HG03280 (cell line): Measurements from ENCODE around the gene XPO5.
"Not testable (repeated sequence)": the region's sequence is repeated elsewhere in the genome, so short reads cannot be mapped to it uniquely, and the experiment has no call there.

Source experiments
- ATAC-seq: cut with Tn5 transposase; IDR thresholded peaks from one replicate; pipeline ENCODE4 v1.9.1; 2021; ENCODE audit warnings: mild to moderate bottlenecking, moderate library complexity; ENCODE audit not compliant: unreplicated experiment

The XPO5 gene

DNA sequence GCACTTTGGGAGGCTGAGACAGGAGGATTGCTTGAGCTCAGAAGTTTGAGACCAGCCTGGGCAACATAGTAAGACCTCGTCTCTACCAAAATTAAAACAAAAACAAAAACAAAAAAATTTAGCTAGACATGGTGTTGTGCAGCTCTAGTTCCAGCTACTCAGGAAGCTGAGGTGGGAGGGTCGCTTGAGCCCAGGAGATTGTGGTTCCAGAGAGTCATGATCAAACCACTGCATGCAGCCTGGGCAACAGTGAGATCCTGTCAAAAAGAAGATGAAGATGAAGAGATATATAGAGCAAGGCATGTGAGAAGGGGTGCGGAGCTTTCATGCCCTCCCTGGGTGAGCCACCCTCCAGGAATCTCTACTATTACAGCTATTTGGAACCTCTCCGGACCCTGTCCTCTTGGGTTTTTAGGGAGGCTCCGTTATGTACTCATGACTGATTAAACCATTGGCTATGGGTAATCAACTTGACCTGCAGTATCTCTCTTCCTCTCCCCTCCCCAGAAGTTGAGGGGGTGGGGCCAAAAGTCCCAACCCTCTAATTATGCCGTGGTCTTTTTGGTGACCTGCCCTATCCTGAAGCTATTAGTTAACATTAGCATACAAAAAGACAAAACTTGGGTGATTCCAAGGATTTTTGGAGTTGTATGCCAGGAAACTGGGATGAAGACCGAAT lies 9.2 kb upstream of the XPO5 start:
- ATAC-seq: no peak

DNA sequence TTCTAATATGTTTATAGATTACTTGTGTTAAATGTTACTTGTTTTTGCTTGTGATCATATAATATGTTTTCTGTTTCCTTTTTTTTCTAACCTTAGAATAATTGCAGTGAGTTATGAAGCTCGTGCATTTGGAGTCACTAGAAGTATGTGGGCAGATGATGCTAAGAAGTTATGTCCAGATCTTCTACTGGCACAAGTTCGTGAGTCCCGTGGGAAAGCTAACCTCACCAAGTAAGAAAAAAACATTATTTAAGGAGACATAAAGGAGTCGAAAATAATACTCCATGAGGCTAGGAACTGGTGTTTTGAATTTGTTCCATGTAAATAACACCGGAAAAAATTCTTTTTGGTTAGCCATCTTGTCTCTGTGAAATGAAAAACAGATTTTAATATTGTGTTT lies 7.1 kb upstream of the XPO5 start:
- no peak for ATAC-seq

GRCh38 chr6:43579171-43579570 lies 3.3 kb upstream of the XPO5 start:
- no peak for ATAC-seq

DNA sequence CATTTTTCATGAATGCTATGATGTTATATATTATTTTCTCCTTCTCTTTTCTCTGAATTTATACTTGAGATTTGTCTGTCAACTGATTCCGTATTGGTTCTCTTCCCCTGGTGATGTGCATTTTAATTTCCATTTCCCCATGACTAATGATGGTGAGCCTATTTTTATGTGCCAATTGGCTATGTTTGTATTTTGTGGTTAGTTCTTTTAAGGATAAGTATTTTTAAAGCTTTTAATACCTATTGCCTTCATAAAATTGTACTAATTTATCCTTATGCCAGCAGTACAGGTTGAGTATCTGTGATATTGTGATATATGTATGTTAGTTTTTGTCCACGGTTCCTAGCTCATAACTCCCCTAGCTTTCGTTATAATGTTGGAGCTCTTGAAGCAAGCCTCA lies 2.9 kb upstream of the XPO5 start:
- ATAC-seq: no peak

- no peak for ATAC-seq
Measured at GRCh38 chr6:43575105-43575771, 600 bp downstream of the XPO5 start.

DNA sequence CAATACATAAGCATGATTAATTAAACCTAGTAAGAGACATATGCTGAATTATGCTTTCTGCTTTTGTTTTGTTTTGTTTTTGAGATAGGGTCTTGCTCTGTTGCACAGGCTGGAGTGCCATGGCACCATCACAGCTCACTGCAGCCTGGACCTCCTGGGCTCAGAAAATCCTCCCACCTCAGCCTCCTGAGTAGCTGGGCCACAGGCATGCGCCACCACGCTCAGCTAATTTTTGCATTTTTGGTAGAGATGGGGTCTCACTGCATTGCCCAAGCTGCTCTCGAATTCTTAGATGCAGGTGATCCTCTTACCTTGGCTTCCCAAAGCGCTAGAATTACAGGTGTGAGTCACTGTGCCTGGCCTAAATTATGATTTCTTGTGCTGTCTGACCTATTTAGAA lies 3.8 kb downstream of the XPO5 start:
- no peak for ATAC-seq

- no peak for ATAC-seq
Measured at GRCh38 chr6:43570876-43571441, 4.9 kb downstream of the XPO5 start.

DNA sequence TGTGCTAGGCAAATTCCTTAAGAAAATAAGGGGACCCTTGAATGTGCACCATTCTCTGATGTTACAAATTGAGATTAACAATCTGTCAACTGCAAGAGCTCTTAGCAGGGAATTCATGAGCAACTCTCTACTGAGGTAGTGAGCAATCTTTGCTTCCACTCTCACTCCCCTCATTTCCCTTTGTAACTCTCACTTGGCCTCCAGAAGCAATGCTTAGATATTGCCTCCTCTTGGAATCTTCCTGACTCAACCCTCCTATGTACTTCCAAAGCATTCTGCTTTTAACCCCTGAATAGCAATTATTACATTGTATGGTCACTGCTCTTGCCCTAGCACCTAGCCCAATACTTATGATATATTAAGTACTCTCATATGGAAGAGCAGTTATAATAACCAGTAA lies 16.5 kb downstream of the XPO5 start:
- ATAC-seq: no peak

DNA sequence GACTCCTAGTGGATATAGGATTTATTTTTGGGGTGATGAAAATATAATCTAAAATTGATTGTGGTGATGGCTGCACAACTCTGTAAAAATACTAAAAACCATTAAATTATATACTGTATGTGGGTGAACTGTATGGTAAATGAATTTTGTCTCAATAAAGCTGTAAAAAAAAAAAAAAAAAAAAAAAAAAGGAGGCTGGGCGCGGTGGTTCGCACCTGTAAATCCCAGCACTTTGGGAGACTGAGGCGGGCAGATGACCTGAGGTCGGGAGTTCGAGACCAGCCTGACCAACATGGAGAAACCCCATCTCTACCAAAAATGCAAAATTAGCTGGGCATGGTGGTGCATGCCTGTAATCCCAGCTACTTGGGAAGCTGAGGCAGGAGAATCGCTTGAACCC lies 18.2 kb downstream of the XPO5 start:
- not testable (repeated sequence) for ATAC-seq

GRCh38 chr6:43547222-43547621 lies 28.6 kb downstream of the XPO5 start:
- ATAC-seq: no peak

- no peak for ATAC-seq
Measured at GRCh38 chr6:43544461-43544860, 31.4 kb downstream of the XPO5 start.

GRCh38 chr6:43541774-43542471 lies 33.9 kb downstream of the XPO5 start:
- ATAC-seq: no peak

DNA sequence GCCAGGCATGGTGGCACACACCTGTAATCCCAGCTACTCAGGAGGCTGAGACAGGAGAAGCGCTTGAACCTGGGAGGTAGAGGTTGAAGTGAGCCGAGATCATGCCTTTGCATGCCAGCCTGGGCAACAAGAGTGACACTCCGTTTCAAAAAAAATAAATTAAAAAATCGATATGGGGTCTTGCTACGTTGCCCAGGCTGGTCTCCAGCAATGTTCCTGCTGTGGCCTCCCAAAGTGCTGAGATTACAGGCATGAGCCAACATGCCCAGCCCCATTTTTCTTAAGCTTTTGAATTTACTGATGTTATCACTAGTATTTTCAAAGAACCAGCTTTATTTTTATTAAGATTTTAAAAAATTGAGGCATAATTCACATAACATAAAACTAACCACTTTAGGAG lies 35.3 kb downstream of the XPO5 start:
- no peak for ATAC-seq

DNA sequence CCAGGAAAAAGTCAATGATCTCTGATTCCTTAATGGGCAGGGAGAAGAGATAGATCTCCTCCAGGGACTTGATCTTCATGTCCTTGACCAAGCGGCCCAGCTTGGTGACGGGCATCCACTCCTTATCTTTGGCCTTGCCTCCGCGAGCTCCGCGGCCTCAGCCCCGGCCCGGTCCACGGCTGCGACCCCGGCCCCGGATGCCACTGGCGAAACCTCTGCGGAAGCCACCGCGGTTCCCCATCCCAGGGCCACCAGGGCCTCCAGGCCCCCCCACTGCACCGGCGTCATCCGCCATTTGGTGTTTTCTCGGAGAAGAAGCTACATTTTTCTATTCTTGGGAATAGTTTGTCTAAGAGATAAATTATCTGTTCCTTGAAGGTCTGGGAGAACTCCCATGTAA lies 36.4 kb downstream of the XPO5 start:
- ATAC-seq: not testable (repeated sequence)

- not testable (repeated sequence) for ATAC-seq
Measured at GRCh38 chr6:43538986-43539385, 36.9 kb downstream of the XPO5 start.

- ATAC-seq: no peak
Measured at GRCh38 chr6:43532201-43532600, 43.6 kb downstream of the XPO5 start.

- ATAC-seq: no peak
Measured at GRCh38 chr6:43524483-43524961, 51.3 kb downstream of the XPO5 start.

GRCh38 chr6:43523284-43523683 lies 52.6 kb downstream of the XPO5 start:
- no peak for ATAC-seq

- no peak for ATAC-seq
Measured at GRCh38 chr6:43522547-43523261, 53.1 kb downstream of the XPO5 start.

- no peak for ATAC-seq
Measured at GRCh38 chr6:43521836-43522235, 54.0 kb downstream of the XPO5 start.

DNA sequence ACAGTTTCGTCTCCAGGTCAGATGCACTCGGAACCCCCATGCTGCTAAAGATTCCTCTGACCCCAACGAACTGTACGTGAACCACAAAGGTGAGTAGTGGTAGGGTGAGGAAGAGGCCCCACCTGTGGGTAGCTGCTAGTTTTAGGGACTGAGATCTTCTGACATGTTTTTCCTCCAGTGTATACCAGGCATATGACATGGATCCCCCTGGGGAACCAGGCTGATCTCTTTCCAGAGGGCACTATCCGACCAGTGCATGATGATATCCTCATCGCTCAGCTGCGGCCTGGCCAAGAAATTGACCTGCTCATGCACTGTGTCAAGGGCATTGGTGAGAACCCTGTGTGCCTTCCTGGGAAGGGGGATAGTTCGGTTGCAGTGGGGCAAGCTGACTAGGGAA lies 55.7 kb downstream of the XPO5 start:
- no peak for ATAC-seq
